CMK (cell line): ENCODE measurements around the gene DMXL1.
"Not testable (repeated sequence)": the region's sequence is repeated elsewhere in the genome, so short reads cannot be mapped to it uniquely, and the experiment has no call there.

Experiments
- DNase-seq: peaks from one replicate; pipeline ENCODE4 v3.0.0-alpha.2; 2010; ENCODE audit warnings: low read depth

DMXL1 gene

DNA sequence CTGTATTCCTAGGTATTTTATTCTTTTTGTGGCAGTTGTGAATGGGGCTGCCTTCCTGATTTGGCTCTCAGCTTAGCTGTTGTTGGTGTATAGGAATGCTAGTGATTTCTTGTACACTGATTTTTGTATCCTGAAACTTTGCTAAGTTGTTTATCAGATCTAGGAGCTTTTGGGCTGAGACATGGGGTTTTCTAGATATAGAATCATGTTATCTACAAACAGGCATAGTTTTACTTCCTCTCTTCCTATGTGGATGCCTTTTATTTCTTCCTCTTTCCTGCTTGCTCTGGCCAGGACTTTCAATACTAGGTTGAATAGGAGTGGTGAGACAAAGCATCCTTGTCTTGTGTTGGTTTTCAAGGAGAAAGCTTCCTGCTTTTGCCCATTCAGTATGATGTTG is 129.9 kb downstream of the DMXL1 start:
- no peak for DNase-seq

DNA sequence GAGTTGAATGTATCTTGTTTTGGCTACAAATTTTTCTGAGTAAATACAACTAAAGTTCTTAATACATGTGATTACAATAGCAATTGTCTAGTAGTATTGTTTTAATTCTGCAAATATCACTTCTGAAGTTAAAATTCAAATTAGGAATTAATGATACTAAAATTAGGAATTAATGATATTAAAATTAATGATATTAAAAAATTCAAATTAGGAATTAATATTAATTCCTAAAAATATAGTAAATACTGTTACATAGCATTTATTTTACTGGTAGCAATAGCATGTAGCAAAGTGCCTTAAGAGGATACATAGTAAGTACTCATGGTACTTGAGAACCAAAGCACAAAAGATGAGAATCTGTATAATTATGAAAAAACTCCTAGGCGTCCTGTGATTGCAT is 136.2 kb downstream of the DMXL1 start:
- no peak for DNase-seq

DNA sequence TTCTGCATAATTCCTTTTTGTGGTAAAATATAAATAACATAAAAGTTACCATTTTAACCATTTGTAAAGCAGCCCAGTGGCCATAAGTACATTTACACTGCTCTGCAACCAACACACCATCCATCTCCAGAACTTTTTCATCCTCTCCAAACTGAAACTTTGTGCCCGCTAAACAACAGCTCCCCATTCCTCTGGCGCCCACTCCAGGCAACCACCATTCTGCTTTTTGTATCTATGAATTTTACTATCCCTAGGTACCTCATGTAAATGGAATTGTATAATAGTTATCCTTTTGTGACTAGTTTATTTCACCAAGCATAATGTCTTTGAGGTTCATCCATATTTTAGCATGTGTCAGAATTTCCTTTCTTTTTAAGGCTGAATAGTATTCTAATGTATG is 141.1 kb downstream of the DMXL1 start:
- no peak for DNase-seq

DNA sequence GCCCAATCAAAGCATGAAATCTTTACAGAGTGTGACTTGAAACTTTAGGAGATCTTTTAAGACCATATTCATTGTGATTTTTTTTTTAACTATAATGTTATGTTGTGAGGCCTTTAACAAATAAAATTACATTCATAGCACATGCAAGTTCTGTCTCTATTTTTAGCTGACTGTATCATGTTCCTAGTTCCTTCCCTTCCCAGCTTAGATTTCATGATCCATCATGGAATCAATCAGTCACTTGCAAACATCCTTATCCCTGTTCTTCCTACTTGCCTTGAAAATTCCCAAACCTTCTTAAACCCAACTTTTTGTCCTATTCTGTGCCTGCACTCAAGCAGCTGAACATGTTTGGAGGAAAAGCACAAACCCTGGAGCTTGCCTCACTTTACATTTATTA is 141.8 kb downstream of the DMXL1 start:
- no peak for DNase-seq

DNA sequence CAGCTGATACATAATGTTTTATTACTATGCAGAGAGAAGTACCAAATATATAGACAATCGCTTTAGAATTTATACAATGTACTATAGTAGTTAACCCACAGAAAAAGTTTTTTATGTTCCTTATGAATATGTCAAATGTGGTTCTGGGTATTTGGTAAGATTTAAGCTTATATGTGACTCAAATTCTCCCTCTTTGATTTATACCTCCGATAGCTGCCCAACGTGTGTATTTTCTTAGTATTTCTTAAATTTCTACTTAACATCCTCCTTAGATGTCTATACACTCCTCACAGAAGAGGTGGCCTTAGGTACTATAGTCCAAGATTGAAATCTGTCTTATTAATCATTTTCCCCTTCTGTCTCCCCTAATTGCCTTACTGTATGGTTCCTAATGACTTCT is 146.3 kb downstream of the DMXL1 start:
- DNase-seq: no peak

DNA sequence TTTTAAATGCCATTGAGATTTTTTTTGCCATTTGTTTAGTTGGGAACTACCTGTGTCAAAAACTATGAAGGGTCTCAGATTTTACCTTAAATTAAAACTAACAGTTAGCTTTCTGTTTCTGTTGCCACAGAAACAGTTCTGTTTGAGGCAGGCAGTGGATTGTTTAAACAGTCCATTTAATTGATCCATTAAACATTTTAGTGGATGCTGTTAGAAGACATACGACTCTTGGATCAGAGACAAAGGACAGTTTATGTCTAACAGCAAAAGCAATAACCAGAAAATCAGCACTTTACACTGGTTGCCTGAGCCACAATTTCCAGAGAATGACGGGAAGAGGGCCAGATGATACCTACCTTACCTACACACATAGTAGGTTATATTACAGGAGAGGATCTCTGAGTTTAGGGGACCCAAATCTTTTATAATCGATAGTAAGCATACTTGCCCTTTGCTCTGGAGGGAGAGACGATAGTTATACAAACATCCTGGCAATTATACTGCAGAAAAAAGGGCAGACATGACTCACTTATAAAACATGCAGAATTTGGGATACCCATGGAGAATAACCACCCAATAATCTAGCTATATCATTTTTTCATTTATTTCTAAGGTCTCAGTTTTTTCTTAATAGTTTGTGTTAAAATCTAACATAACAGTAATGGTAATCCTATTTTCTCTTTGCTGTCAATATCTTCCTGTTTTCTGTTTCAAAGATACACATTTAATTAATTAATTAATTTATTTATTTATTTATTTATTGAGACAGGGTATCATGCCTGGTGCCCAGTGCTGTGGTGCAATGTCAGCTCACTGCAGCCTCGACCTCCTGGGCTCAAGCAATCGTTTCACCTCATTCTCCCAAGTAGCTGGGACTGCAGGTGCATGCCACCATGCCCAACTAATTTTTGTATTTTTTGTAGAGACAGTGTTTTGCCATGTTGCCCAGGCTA is 148.2 kb downstream of the DMXL1 start:
- DNase-seq: no peak

DNA sequence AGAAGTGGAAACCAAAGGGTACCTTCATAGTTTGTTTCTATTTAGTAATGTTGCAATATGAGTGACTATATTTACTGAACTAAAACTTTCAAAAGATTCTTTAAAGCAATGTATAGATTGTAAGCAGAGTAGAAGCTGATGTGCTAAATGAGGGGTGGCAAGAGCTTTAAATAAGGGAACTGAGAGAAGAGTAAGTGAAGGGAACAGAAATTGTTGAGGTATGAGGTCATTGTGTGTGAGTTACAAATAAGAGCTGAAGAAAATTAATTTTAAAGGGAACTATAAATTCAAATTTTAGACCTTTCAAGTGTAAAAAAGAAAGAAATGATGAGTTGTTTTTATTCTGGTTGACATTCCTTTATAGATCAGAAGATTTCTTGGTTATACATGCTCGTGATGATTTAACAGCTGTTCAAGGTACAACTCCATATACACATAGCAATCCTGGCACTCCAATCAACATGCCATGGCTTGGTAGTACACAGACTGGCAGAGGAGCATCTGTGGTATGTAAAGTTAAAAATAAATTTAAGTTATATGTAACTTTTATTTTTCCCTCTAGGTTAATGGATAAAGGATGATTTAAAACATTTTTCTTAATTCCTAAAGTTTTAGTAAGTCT is 149.8 kb downstream of the DMXL1 start:
- DNase-seq: no peak

DNA sequence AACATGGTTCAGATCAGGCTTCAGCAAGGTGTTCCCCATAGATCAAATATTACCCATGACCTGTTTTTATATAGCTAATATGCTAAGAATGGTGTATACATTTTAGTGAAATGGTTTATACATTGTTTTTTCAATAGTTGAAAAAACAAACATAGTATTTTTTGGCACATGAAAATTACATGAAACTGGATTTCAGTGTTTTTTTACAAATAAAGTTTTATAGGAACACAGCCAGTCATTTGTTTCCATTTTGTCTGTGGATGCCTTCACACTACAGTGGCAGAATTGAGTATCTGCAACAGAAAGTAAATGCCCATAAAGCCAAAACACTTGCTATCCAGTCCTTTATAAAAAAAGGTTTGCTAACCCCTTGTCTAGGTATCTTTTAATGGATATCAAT is 150.4 kb downstream of the DMXL1 start:
- no peak for DNase-seq

DNA sequence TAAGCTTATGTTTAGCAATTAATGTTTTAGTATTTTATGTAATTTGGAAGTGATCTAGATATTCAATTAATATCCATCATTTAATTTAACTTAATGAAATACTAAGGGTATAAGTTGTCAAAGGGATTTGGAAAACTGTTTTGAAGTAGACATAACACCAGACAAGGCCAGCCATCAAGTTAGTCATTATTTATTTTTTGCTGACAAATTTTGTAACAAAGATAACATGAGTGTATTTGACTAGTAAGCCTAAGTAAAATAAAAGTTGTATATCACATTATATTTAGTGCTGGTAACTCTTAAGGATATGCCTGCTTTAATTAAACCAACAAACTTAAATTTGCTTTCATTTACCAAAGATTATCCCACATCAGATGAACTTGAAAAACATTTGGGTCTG is 159.1 kb downstream of the DMXL1 start:
- DNase-seq: no peak

DNA sequence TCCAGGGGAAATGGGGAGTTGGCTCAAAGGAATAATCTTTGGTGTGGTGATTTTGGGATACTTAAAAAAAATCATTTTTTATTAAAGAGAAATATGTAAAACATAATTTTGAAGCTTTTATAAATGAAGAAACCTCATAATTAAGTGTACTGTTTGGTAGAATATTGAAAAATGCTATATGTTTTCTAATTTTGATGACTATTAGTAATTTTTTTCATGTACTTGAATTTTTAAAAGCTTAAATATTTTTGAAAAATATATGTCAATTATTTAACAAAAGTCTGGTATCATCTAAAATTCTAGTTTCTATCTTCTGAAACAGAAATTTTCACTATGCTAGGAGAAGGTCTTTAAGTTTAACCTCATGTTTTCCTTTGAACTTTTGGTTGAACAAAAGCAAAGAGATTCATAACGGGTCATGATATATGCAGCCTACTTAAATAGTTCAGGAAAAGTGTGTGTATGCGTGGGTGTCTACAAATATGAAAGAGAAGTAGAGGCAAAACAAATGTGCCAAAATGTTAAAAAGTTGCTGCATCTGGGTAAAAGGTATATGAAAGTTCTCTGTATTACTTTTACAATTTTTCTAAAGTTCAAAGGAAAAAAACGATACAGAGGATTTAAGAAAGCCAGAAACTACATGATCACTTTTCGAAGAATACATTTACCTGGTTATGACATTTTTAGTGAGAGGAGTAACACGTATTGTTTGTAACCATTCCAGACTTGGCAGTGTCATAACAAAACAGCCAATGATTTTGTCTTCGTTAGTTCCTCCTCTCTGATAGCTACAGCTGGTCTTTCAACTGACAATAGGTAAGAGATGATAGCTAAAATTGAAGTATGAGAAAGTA is 167.6 kb downstream of the DMXL1 start:
- no peak for DNase-seq

DNA sequence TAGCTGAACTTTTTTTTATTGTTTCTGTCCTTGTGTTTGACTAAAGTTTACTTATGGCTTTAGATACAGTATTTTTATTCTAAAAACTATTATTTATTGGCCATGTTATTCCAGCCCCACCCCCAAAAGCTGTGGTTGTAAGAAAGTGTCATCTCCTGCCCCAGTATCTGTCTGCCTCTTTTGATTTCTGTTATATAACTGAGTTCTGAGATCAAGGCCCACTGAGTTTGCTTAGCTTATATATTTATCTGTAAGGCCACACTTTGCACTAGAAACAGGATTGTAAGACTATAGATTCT is 168.2 kb downstream of the DMXL1 start:
- DNase-seq: no peak

DNA sequence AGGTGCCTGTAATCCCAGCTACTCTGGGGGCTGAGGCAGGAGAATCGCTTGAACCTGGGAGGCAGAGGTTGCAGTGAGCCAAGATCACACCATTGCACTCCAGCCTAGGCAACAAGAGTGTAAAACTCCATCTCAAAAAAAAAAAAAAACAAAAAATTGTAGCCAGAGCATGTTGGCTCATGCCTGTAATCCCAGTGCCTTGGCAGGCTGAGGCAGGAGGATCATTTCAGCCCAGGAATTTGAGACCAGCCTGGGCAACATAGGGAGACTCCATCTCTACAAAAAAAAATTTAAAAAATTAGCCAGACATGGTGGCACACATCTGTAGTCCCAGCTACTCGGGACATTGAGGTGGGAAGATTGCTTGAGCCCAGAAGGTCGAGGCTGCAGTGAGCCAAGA is 168.9 kb downstream of the DMXL1 start:
- DNase-seq: not testable (repeated sequence)

DNA sequence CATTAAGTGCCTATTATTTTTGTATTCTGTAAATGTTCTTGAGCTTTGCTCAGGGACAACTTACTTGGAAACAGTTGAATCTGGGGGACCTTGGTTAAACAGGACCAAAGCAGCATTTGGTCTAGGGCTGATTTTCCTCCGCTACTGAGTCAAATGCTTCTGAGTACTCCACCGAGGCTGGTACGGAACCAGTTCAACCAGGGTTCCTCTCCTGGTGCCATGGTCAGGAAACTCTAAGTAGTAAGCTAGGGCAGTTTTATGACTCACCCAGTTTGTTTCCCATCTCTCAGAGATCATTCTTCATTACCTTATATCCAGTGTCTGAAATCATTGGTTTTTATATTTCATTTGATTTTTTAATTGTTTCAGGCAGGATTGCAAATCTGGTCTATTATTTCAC is 173.0 kb downstream of the DMXL1 start:
- no peak for DNase-seq

DNA sequence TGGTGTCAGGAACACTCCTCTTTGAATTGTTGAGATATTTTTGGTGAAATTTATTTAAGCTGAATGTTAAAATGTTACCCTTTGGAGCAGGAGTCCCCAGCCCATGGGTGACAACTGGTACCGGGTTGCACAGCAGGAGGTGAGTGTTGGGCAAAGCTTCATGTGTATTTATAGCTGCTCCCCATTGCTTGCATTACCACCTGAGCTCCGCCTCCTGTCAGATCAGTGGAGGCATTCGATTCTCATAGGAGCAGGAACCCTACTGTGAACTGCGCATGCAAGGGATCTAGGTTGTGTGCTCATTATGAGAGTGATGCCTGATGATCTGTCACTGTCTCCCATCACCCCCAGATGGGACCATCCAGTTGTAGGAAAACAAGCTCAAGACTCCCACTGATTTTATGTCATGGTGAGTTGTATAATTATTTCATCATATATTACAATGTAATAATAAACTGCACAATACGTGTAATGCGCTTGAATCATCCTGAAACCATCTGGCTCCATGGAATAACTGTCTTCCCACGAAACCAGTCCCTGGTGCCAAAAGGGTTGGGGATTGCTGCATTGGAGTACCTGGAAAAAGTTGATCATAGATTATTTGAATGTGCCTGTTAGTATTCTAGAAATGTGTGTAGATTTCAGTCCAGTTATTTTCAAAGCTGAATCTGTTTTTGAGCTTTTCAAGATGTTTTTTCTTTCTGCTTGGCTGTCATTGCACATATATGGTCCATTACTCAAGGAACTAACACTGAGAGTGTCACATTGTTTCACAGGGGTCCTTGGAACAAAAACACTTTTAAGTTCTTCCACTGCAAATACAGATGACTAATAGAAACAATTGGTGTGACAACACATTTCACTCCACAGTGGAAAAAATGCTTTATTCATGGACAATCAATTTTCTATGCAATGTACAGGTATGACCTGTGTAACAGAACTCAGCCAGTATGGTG is 180.3 kb downstream of the DMXL1 start:
- no peak for DNase-seq

DNA sequence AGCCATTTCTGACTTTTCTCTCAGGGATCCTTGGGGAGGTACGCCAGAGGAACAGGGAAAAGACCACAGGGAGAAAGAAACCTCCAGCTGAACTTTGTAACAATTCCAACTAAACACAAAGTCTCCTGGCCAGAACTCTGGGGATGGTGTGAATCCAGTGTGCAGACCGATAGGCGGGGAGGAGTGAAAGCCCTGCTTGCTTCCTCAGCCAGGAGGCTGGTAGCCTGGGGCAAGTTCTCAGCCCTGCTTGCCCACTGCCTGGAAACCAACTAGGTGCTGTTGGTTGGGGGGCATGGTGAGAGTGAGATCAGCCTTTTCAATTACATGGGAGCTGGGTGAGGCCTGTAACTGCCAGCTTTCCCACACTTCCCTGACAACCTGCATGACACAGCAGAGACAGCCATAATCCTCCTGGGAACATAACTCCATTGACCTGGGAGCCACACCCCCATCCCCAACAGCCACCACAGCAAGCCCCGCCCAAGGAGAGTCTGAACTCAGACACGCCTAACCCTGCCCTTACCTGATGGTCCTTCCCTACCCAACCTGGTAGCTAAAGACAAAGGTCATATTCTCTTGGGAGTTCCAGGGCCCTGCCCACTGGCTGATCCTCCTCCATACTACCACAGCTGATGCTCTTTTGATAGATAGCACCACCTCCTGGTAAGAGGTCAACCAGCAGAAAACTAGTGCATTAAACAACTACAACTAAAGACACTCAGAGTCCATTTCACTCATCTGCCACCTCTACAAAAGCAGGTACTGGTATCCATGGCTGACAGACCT is 184.9 kb downstream of the DMXL1 start:
- DNase-seq: no peak

DNA sequence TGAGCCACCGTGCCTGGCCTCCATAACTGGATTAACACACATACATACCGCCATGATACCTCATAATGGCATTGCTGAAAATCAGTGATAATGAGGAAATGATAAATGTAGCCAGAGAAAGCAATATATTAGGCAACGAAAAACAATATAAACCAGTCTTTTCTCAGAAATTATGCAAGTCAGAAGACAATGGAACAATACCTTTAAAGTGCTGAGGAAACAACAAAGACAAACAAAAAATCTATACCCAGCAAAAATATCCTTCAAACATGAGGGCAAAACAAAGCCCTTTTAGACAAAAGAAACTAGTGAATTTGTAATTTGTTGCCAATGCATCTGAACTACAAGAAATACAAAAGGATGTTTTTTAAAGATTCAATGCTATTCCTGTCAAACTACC is 186.7 kb downstream of the DMXL1 start:
- no peak for DNase-seq

DNA sequence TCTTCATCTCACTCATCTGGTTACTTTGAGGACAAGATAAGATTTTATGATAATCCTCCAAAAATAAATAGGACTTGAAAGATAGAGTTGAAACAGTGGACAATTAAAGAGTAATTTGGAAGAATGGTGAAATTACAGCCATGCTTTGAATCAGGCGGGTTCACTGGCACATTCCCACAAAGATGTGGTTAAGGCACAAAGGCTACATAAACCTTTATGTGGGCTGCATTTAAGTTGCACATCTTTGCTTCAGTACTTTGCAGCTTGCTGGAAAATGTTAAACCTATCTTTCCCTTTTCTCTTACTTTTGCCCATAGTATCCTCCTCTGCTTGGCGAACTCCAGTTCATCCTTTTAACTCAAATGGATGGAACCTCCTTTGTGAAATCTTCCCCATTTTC is 192.8 kb downstream of the DMXL1 start:
- DNase-seq: no peak

DNA sequence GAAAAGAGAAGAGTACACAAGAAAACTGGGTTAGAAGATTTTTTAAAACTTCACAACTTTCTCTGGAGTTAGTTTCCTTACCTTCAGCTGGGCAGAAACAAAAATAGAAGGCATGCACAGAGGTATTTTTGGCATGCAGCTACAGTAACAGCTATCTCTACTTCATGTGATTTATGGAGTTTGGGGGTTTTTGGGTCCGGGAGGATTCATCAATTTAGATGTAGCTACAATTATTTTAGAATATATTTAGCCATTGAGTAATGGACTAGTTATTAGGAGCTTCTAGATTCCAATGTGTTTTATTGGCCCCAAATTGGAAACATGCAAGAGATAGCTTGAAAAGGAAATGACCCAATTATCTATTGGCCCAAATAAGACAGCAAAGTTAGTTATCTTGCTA is 193.3 kb downstream of the DMXL1 start:
- no peak for DNase-seq

DNA sequence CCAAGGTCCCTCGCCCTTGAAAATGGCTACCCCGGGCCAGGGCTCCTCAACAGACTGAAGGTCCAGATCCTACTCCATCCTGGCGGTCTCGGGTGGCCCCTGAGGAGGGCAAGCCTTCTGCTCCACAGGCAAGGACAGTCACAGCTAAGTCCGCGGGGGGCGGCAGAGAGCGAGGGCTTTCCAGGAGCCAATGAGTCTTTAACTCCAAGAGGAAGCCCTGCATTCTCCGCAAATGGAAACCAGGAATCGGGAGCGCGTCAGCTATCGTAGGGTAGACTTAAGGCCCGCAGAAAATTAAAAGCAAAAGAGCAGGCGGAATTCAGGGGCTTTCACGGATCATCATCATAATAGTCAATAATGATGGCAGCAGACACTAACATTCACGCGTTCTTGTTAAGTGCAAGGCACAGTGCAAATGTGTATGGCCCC is 197.1 kb downstream of the DMXL1 start:
- DNase-seq: no peak

DNA sequence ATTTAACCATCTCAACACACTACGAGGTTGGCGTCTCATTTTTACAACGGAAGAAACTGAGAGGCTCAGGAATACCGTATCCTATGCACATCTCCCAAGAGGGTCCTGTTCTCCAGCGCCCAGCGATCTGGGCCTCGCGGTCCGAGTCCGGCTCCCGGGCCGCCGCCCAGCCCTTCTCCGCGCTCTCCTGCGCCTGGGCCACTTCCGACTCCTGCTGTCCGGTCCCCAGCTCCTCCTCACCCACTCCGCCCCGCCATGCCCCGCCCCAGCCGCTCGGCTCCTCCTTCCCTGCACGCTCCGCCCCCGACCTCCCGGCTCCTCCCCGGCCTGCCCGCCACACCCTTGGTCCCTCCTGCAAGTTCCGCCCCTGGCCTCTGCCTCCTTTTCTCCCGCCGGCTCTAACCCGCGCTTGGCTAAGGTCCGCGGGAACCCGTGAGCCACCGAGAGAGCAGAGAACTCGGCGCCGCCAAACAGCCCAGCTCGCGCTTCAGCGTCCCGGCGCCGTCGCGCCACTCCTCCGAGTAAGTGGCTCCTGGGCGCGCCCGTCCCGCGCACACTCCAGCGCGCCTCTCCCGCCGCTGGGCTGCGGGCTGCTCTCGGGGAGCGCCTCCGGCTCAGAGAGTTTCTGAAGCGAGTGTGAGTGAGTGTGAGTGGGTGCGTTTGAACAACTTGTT is 197.6 kb downstream of the DMXL1 start:
- DNase-seq: peak; percentile 74
